ENCODE results near the gene MB21D2.

Gene MB21D2

GRCh38 chr3:192929146-192929545 lies 11.5 kb upstream of the MB21D2 start:
- TF ChIP-seq CTCF (IDR thresholded peaks at IDR 0.05; ENCODE audit: low read depth, low read length, missing control alignments): no peak
- Histone ChIP-seq H3K27me3 (replicated peaks) (no peaks in the 10 kb centered on the region), H3K36me3 (replicated peaks) (no peaks in the 10 kb centered on the region), H3K4me3 (ENCODE audit: low read depth, low read length) (no peak overlapping the region), H3K27ac (no peak overlapping the region)
- no peak for DNase-seq
- in situ Hi-C loops (cut with HindIII; ENCODE audit: low pct_ligation_motif_present, low sequenced_read_pairs): no loop called here

GRCh38 chr3:192928720-192929119 lies 11.1 kb upstream of the MB21D2 start:
- Histone ChIP-seq H3K36me3 (replicated peaks) (no peaks in the 10 kb centered on the region), H3K27ac (no peak overlapping the region), H3K27me3 (replicated peaks) (no peaks in the 10 kb centered on the region), H3K4me3 (ENCODE audit: low read depth, low read length) (no peak overlapping the region)
- no peak for TF ChIP-seq CTCF (IDR thresholded peaks at IDR 0.05; ENCODE audit: low read depth, low read length, missing control alignments)
- in situ Hi-C loops (cut with HindIII; ENCODE audit: low pct_ligation_motif_present, low sequenced_read_pairs): no loop called here
- no peak for DNase-seq

GRCh38 chr3:192928016-192928415 lies 10.4 kb upstream of the MB21D2 start:
- no peak overlapping the region for H3K27ac ChIP-seq
- H3K4me3 ChIP-seq (ENCODE audit: low read depth, low read length): no peak overlapping the region
- no peaks in the 10 kb centered on the region for H3K27me3 ChIP-seq (replicated peaks)
- TF ChIP-seq CTCF (IDR thresholded peaks at IDR 0.05; ENCODE audit: low read depth, low read length, missing control alignments): no peak
- no peak for DNase-seq
- H3K36me3 ChIP-seq (replicated peaks): no peaks in the 10 kb centered on the region
- in situ Hi-C loops (cut with HindIII; ENCODE audit: low pct_ligation_motif_present, low sequenced_read_pairs): no loop called here

GRCh38 chr3:192927016-192927415 lies 9.4 kb upstream of the MB21D2 start:
- in situ Hi-C loops (cut with HindIII; ENCODE audit: low pct_ligation_motif_present, low sequenced_read_pairs): no loop called here
- no peaks in the 10 kb centered on the region for H3K36me3 ChIP-seq (replicated peaks)

GRCh38 chr3:192923731-192924130 lies 6.1 kb upstream of the MB21D2 start:
- no peak for DNase-seq
- in situ Hi-C loops (cut with HindIII; ENCODE audit: low pct_ligation_motif_present, low sequenced_read_pairs): no loop called here
- Histone ChIP-seq H3K27ac (no peak overlapping the region), H3K36me3 (replicated peaks) (no peaks in the 10 kb centered on the region), H3K27me3 (replicated peaks) (no peaks in the 10 kb centered on the region), H3K4me3 (ENCODE audit: low read depth, low read length) (no peak overlapping the region)
- no peak for TF ChIP-seq CTCF (IDR thresholded peaks at IDR 0.05; ENCODE audit: low read depth, low read length, missing control alignments)

More at GRCh38 chr3:192927016-192927415, 9.4 kb upstream of the MB21D2 start:
- no peak for DNase-seq
- no peaks in the 10 kb centered on the region for H3K27me3 ChIP-seq (replicated peaks)
- no peak overlapping the region for H3K27ac ChIP-seq
- no peak overlapping the region for H3K4me3 ChIP-seq (ENCODE audit: low read depth, low read length)
- TF ChIP-seq CTCF (IDR thresholded peaks at IDR 0.05; ENCODE audit: low read depth, low read length, missing control alignments): no peak

GRCh38 chr3:192921793-192922192 lies 4.1 kb upstream of the MB21D2 start:
- TF ChIP-seq CTCF (IDR thresholded peaks at IDR 0.05; ENCODE audit: low read depth, low read length, missing control alignments): no peak
- in situ Hi-C loops (cut with HindIII; ENCODE audit: low pct_ligation_motif_present, low sequenced_read_pairs): no loop called here
- Histone ChIP-seq H3K4me3 (ENCODE audit: low read depth, low read length) (no peak overlapping the region), H3K27me3 (replicated peaks) (no peaks in the 10 kb centered on the region), H3K36me3 (replicated peaks) (no peaks in the 10 kb centered on the region), H3K27ac (no peak overlapping the region)
- no peak for DNase-seq

Measured in brain microvascular endothelial cell (primary cell).